ENCODE data around the gene ADRA2C. TPM values are rescaled to one million over a fixed set of nuclear protein-coding genes. Genes with fewer than 3 reads are reported as not detected.

ADRA2C gene
- total RNA-seq, 1 experiment from 2014 or later: 8.6 TPM

DNA sequence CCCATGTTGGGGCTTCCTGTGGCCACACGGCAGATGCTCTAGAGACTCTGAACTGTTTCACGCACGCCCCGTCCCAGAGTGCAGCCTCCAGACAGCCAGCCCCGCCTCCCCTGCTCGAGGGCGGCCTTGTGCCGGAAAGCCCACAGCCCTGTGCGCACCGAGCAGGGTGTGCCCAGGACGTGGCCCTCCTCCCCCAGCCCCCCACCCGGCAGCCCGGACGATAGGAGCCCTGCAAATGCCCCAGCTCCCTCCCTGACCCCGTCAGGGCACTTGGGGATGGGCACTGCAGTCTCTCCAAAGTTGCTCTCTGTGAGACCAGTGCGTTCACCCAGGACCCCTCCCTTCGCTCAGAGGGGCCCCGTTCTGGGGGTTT is 37.3 kb downstream of the ADRA2C start:
- Histone ChIP-seq H3K18ac (ENCODE audit: insufficient read length, low read depth, low read length) (no peak overlapping the region), H3K56ac (ENCODE audit: insufficient read length, low read depth, low read length) (no peak overlapping the region), H4K91ac (ENCODE audit: insufficient read length, low read depth, low read length) (no peak overlapping the region), H4K5ac (ENCODE audit: insufficient read length, low read depth, low read length) (no peak overlapping the region), H3K14ac (ENCODE audit: insufficient read depth, low read length) (no peak overlapping the region), H3K27me3 (ENCODE audit: insufficient read depth, low read length) (no peaks in the 10 kb centered on the region), H3K9me3 (ENCODE audit: control insufficient read depth, low read depth, low read length) (no peaks in the 10 kb centered on the region), H3K4me2 (ENCODE audit: insufficient read depth, insufficient read length, low read length) (no peak overlapping the region), H3K23ac (ENCODE audit: insufficient read length, low read depth, low read length) (no peak overlapping the region), H2AK5ac (ENCODE audit: insufficient read length, low read length) (no peak overlapping the region), H3T11ph (ENCODE audit: low read length) (no peak overlapping the region), H3K79me1 (ENCODE audit: insufficient read depth, low read depth, low read length, poor library complexity, severe bottlenecking) (no peaks in the 10 kb centered on the region), H3K9ac (ENCODE audit: extremely low read depth, insufficient read length, low read length) (no peak overlapping the region), H3K4ac (ENCODE audit: low read depth, low read length) (no peak overlapping the region), H2BK120ac (ENCODE audit: low read depth, low read length, poor library complexity, severe bottlenecking) (no peak overlapping the region), H3K4me1 (ENCODE audit: insufficient read depth, low read length) (peaks cover 8% of the 10 kb centered on the region; the same call in 1 of the 2 replicates), H4K8ac (replicated peaks; ENCODE audit: insufficient read length, low read depth, low read length) (no peak overlapping the region), H4K20me1 (ENCODE audit: control insufficient read depth, insufficient read depth, insufficient read length) (no peaks in the 10 kb centered on the region), H2BK20ac (ENCODE audit: low read depth, low read length, poor library complexity, severe bottlenecking) (no peak overlapping the region), H3K79me2 (ENCODE audit: insufficient read depth, low read length) (no peaks in the 10 kb centered on the region), H2BK12ac (ENCODE audit: insufficient read length, low read depth, low read length) (no peak overlapping the region), H3K23me2 (ENCODE audit: insufficient read length, low read depth, low read length, poor library complexity, severe bottlenecking) (no peaks in the 10 kb centered on the region), H2BK5ac (ENCODE audit: insufficient read length, low read length) (no peak overlapping the region), H2BK15ac (ENCODE audit: low read depth, low read length) (no peak overlapping the region), H2AFZ (ENCODE audit: low read length) (no peak overlapping the region), H3K27ac (ENCODE audit: insufficient read length, low read depth, low read length) (no peak overlapping the region)
- H3K4me1 Mint-ChIP-seq: peaks cover 43 to 60% of the 10 kb centered on the region in 2 experiments
- H3K27ac Mint-ChIP-seq: no peak overlapping the region
- no peaks in the 10 kb centered on the region; a peak in 1 of 5 replicates for H3K9me3 Mint-ChIP-seq
- WGBS (ENCODE audit: extremely low coverage, insufficient read length, low lambda C conversion rate): no CpG with 5 or more reads among the region's 18 CpGs
- peaks cover 18% of the 10 kb centered on the region for H3K27me3 Mint-ChIP-seq (ENCODE audit: low read depth)
- TF ChIP-seq, protein P1, sequence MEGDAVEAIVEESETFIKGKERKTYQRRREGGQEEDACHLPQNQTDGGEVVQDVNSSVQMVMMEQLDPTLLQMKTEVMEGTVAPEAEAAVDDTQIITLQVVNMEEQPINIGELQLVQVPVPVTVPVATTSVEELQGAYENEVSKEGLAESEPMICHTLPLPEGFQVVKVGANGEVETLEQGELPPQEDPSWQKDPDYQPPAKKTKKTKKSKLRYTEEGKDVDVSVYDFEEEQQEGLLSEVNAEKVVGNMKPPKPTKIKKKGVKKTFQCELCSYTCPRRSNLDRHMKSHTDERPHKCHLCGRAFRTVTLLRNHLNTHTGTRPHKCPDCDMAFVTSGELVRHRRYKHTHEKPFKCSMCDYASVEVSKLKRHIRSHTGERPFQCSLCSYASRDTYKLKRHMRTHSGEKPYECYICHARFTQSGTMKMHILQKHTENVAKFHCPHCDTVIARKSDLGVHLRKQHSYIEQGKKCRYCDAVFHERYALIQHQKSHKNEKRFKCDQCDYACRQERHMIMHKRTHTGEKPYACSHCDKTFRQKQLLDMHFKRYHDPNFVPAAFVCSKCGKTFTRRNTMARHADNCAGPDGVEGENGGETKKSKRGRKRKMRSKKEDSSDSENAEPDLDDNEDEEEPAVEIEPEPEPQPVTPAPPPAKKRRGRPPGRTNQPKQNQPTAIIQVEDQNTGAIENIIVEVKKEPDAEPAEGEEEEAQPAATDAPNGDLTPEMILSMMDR (conservative IDR thresholded peaks at IDR 0.05): no peak
- no peak overlapping the region for H3K4me3 Mint-ChIP-seq
- H3K36me3 Mint-ChIP-seq (ENCODE audit: insufficient read depth in 1 of 3, low read depth in 3 of 3): no peaks in the 10 kb centered on the region; a peak in 1 of 7 replicates
- no peak for DNase-seq

All from H9 (cell line).